ENCODE measurements around the gene HOXA5.

Gene HOXA5

GRCh38 chr7:27092819-27093110, 50.7 kb downstream of the HOXA5 start:
- no peak for DNase-seq

GRCh38 chr7:27091941-27092818, 51.3 kb downstream of the HOXA5 start:
- no peak for DNase-seq

GRCh38 chr7:27091105-27091504, 52.4 kb downstream of the HOXA5 start:
- no peak for DNase-seq

All from kidney glomerular epithelial cell (primary cell).